Vagina (tissue), 2 donors: ENCODE measurements around the gene TMEM266.

ENCODE experiments used
- CTCF ChIP-seq, 3 experiments: fragments of 450-650 bp in 2 of 3; fragments of 200-600 bp in 1 of 3; sonication (generic) in 1 of 3; IDR thresholded peaks; one replicate each; pipeline ENCODE4 v1.5.1; 2017 to 2019; ENCODE audit warnings: antibody characterized with exemption in 3 of 3, mild to moderate bottlenecking in 2 of 3, moderate library complexity in 2 of 3
- POLR2A ChIP-seq, 2 donors: fragments of 450-650 bp; IDR thresholded peaks; one replicate each; pipeline ENCODE4 v1.6.1; 2017; ENCODE audit warnings: antibody characterized with exemption in 2 of 2, mild to moderate bottlenecking in 2 of 2, moderate library complexity in 2 of 2
- POLR2AphosphoS5 ChIP-seq, 2 donors: sonication (generic); formaldehyde crosslinking; IDR thresholded peaks; one replicate each; pipeline ENCODE4 v1.9.0; 2017; ENCODE audit warnings: antibody characterized with exemption in 2 of 2, mild to moderate bottlenecking in 2 of 2, low read depth in 1 of 2; ENCODE audit not compliant: insufficient read depth in 1 of 2

- TF ChIP-seq CTCF (IDR thresholded peaks at IDR 0.05) (no peak), POLR2A (IDR thresholded peaks at IDR 0.05) (no peak), POLR2AphosphoS5 (IDR thresholded peaks at IDR 0.05; ENCODE audit: insufficient read depth in 1 of 2, low read depth in 1 of 2) (no peak)
Measured at GRCh38 chr15:76198456-76199105, 138.8 kb downstream of the TMEM266 start.
